Erythroblast (primary cell): Measurements from ENCODE around the gene CBR4.

Experiments used
- GATA1 ChIP-seq: IDR thresholded peaks from 2 replicates; pipeline ENCODE4 v1.6.1; 2011; ENCODE audit warnings: low read depth, mild to moderate bottlenecking, control low read depth, low read length, moderate library complexity
- POLR2A ChIP-seq: IDR thresholded peaks from 2 replicates; pipeline ENCODE4 v1.6.1; 2011; ENCODE audit warnings: mild to moderate bottlenecking, low read length

GRCh38 chr4:169015186-169015623 is 5.2 kb upstream of the CBR4 start:
- TF ChIP-seq POLR2A (no peak), GATA1 (no peak)
